ENCODE data around the gene CNOT6.
"Not testable (repeated sequence)": the region's sequence is repeated elsewhere in the genome, so short reads cannot be mapped to it uniquely, and the experiment has no call there.

The CNOT6 gene

DNA sequence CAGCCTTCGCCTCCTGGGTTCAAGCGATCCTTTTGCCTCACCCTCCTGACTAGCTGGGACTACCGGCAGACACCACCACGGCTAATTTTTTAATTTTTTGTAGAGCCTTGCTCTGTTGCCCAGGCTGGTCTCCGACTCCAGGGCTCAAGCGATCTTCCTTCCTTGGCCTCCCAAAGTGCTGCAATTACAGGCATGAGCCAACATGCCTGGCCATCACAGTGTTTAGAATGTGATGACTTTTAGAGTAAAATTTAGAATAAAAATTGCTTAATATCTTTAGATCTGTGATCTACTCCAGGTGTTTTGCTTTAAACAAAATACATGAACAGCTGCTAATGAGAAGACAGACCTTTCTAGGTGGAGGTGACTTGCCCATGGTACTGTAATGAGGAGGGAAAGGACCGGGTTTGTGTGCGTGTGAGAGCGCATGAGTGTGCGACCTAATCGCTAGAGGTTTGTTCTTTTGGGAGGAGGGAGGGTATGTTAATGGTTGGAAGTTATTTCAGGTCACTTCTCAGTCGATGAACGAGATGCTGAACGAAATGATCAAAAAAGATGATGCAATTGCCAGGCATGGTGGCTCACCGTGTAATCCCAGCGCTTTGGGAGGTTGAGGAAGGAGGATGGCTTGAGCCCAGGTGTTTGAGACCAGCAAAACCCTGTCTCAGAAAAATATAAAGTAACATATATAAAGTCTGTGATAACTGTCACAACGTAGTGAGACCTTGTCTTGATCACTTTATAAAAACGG lies 2.0 kb downstream of the CNOT6 start:
- Histone ChIP-seq H3K27me3 (replicated peaks; ENCODE audit: control insufficient read depth, insufficient read depth, low read length) (no peaks in the 10 kb centered on the region), H3K9me3 (ENCODE audit: control insufficient read depth, low read length) (no peaks in the 10 kb centered on the region), H3K36me3 (ENCODE audit: control insufficient read depth, insufficient read depth, low read length, severe bottlenecking) (no peaks in the 10 kb centered on the region), H3K9ac (ENCODE audit: low read length) (peak overlapping the region; percentile 90), H3K4me1 (ENCODE audit: control insufficient read depth, insufficient read depth, low read length) (peaks cover 10% of the 10 kb centered on the region), H3K4me3 (ENCODE audit: low read length) (peak overlapping the region; percentile 78)
- DNase-seq (ENCODE audit: low read depth) = no peak

DNA sequence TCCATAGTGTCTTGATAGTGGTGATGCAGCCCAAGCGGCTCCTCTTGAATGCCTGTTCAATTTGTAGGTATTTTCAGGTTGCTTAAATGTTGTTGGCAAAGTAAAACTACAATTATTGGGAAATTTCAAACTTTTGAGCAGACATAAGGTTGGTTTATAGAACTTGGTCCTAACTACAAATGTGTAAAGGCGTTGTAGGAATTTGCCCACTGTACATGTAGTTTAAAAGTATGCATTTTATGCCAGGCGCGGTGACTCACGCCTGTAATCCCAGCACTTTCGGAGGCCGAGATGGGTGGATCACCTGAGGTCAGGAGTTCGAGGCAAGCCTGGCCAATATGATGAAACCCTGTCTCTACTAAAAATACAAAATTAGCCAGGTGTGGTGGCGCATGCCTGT lies 2.6 kb downstream of the CNOT6 start:
- not testable (repeated sequence) for H3K4me3 ChIP-seq (ENCODE audit: low read length); H3K27me3 ChIP-seq (replicated peaks; ENCODE audit: control insufficient read depth, insufficient read depth, low read length); H3K9ac ChIP-seq (ENCODE audit: low read length); DNase-seq (ENCODE audit: low read depth); H3K36me3 ChIP-seq (ENCODE audit: control insufficient read depth, insufficient read depth, low read length, severe bottlenecking); H3K9me3 ChIP-seq (ENCODE audit: control insufficient read depth, low read length)
- H3K4me1 ChIP-seq (ENCODE audit: control insufficient read depth, insufficient read depth, low read length) = peaks cover 10% of the 10 kb centered on the region

DNA sequence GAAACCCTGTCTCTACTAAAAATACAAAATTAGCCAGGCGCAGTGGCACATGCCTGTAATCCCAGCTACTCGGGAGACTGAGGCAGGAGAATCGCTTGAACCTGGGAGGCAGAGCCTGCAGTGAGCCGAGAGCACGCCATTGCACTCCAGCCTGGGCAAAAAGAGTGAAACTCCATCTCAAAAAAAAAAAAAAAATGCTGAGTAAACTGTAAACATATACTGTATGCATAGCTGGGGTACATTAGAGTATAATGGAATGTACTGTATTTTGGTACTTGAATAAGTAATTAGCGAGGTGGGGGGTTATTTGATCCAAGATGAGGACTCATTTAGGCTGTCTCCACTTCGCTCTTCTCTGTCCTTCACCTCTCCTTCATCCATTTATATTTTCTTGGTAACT lies 3.7 kb downstream of the CNOT6 start:
- not testable (repeated sequence) for DNase-seq (ENCODE audit: low read depth); H3K4me3 ChIP-seq (ENCODE audit: low read length); H3K36me3 ChIP-seq (ENCODE audit: control insufficient read depth, insufficient read depth, low read length, severe bottlenecking); H3K27me3 ChIP-seq (replicated peaks; ENCODE audit: control insufficient read depth, insufficient read depth, low read length); H3K9ac ChIP-seq (ENCODE audit: low read length); H3K9me3 ChIP-seq (ENCODE audit: control insufficient read depth, low read length)
- H3K4me1 ChIP-seq (ENCODE audit: control insufficient read depth, insufficient read depth, low read length) = peaks cover 10% of the 10 kb centered on the region

DNA sequence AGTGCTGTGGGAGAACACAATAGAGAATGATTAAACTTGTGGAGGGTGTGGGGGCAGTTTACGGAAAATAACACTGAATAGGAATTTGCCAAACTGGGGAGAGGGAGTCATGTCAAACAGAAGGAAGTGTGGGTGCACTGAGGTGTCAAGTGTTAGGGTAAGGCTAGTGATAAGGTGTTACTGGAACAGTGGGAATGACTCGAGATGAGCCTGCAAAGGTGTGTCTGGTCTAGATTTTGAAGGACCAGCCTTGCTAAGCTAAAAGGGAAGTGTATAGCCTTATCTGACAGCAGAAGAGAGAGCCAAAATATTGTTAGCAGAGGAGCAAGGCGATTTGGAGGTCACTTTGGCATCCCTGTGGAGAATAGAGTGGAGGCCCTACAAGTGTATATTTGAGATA lies 4.2 kb downstream of the CNOT6 start:
- Histone ChIP-seq H3K9ac (ENCODE audit: low read length) (no peak overlapping the region), H3K36me3 (ENCODE audit: control insufficient read depth, insufficient read depth, low read length, severe bottlenecking) (no peaks in the 10 kb centered on the region), H3K9me3 (ENCODE audit: control insufficient read depth, low read length) (no peaks in the 10 kb centered on the region), H3K27me3 (replicated peaks; ENCODE audit: control insufficient read depth, insufficient read depth, low read length) (no peaks in the 10 kb centered on the region), H3K4me3 (ENCODE audit: low read length) (no peak overlapping the region), H3K4me1 (ENCODE audit: control insufficient read depth, insufficient read depth, low read length) (peaks cover 10% of the 10 kb centered on the region)
- no peak for DNase-seq (ENCODE audit: low read depth)

DNA sequence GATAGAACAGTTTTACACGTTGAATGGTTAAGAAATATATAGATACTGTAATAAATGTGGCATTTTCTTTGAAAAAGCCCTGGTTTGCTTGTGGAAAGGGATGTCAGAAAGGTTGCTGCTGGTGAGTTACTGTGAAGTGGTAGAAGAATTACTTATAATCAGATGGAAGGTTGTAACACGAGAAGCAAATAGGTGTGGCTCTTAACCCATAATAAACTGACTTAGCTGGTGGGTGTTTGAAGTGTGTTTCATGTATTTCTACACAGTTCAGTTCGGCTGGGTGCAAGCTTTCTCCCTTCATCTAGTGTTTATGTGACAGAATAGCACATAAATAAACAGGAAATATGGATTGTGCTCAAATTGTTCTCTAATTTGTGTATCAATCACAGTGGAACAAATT lies 5.5 kb downstream of the CNOT6 start:
- Histone ChIP-seq H3K9me3 (ENCODE audit: control insufficient read depth, low read length) (no peaks in the 10 kb centered on the region), H3K27me3 (replicated peaks; ENCODE audit: control insufficient read depth, insufficient read depth, low read length) (no peaks in the 10 kb centered on the region), H3K9ac (ENCODE audit: low read length) (no peak overlapping the region), H3K36me3 (ENCODE audit: control insufficient read depth, insufficient read depth, low read length, severe bottlenecking) (no peaks in the 10 kb centered on the region), H3K4me1 (ENCODE audit: control insufficient read depth, insufficient read depth, low read length) (peaks cover 10% of the 10 kb centered on the region), H3K4me3 (ENCODE audit: low read length) (no peak overlapping the region)
- DNase-seq (ENCODE audit: low read depth) = no peak

DNA sequence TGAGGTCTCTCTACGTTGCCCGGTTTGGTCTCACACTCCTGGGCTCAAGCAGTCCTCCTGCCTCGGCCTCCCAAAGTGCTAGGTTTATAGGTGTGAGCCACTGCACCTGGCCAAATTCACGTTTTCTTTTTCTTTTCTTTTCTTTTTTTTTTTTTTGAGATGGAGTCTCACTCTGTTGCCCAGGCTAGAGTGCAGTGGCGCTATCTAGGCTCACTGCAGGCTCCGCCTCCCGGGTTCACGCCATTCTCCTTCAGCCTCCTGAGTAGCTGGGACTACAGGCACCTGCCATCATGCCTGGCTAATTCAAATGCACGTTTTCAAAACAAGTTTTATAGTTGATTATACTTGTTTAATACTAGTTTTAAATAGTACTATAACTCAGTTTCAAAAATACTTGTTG lies 6.1 kb downstream of the CNOT6 start:
- not testable (repeated sequence) for H3K4me3 ChIP-seq (ENCODE audit: low read length); H3K36me3 ChIP-seq (ENCODE audit: control insufficient read depth, insufficient read depth, low read length, severe bottlenecking); H3K9ac ChIP-seq (ENCODE audit: low read length); H3K27me3 ChIP-seq (replicated peaks; ENCODE audit: control insufficient read depth, insufficient read depth, low read length); DNase-seq (ENCODE audit: low read depth); H3K9me3 ChIP-seq (ENCODE audit: control insufficient read depth, low read length)
- H3K4me1 ChIP-seq (ENCODE audit: control insufficient read depth, insufficient read depth, low read length) = peaks cover 10% of the 10 kb centered on the region

DNA sequence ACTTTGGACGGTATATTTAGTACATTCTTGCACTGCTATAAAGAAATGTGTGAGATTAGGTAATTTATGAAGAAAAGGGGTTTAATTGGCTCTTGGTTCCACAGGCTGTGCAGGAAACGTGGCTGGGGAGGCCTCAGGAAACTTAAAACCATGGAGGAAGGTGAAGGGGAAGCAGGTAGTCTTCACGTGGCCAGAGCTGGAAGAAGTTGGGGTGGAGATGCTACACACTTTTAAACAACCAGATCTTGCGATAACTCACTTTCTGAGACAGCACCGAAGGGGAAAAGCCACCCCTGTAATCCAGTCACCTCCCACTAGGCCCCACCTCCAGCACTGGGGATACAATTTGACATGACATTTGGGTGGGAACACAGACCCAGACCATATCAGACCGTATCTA lies 13.5 kb downstream of the CNOT6 start:
- Histone ChIP-seq H3K4me1 (ENCODE audit: control insufficient read depth, insufficient read depth, low read length) (no peaks in the 10 kb centered on the region), H3K9me3 (ENCODE audit: control insufficient read depth, low read length) (no peaks in the 10 kb centered on the region), H3K9ac (ENCODE audit: low read length) (no peak overlapping the region), H3K27me3 (replicated peaks; ENCODE audit: control insufficient read depth, insufficient read depth, low read length) (no peaks in the 10 kb centered on the region), H3K4me3 (ENCODE audit: low read length) (no peak overlapping the region), H3K36me3 (ENCODE audit: control insufficient read depth, insufficient read depth, low read length, severe bottlenecking) (no peaks in the 10 kb centered on the region)
- no peak for DNase-seq (ENCODE audit: low read depth)

DNA sequence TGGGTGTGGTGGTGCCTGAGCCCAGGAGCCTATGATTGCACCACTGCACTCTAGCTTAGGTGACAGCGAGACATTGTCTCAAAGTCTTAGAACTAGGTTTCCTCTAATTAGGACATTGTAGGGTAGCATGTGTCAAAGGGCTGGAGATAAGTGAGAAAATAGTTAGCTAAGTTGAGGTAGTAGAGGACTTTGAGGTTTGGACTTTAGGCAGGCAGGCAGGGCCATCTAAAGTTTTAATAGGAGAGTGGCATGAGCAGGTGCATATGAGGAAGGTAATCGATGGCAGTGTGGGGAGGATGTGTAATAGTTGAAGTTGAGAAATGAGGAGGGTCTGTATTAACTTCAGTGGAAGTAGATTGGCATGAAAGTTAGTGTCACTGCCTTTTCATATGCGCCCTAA lies 21.1 kb downstream of the CNOT6 start:
- DNase-seq (ENCODE audit: low read depth) = no peak
- Histone ChIP-seq H3K27me3 (replicated peaks; ENCODE audit: control insufficient read depth, insufficient read depth, low read length) (no peaks in the 10 kb centered on the region), H3K36me3 (ENCODE audit: control insufficient read depth, insufficient read depth, low read length, severe bottlenecking) (no peaks in the 10 kb centered on the region), H3K9me3 (ENCODE audit: control insufficient read depth, low read length) (no peaks in the 10 kb centered on the region), H3K9ac (ENCODE audit: low read length) (no peak overlapping the region), H3K4me3 (ENCODE audit: low read length) (no peak overlapping the region), H3K4me1 (ENCODE audit: control insufficient read depth, insufficient read depth, low read length) (peaks cover 11% of the 10 kb centered on the region)

DNA sequence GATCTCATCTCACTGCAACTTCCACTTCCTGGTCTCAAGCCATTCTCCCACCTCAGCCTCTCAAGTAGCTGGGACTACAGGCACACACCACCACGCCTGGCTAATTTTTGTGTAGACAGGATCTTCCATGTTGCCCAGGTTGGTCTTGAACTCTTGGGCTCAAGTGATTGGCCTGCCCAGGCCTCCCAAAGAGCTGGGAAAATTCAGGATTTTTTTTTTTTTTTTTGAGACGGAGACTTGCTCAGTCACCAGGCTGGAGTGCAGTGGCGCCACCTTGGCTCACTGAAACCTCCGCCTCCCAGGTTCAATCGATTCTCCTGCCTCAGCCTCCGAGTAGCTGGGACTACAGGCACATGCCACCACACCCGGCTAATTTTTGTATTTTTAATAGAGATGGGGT lies 21.8 kb downstream of the CNOT6 start:
- not testable (repeated sequence) for H3K36me3 ChIP-seq (ENCODE audit: control insufficient read depth, insufficient read depth, low read length, severe bottlenecking); H3K9ac ChIP-seq (ENCODE audit: low read length); H3K27me3 ChIP-seq (replicated peaks; ENCODE audit: control insufficient read depth, insufficient read depth, low read length); H3K4me3 ChIP-seq (ENCODE audit: low read length); DNase-seq (ENCODE audit: low read depth); H3K9me3 ChIP-seq (ENCODE audit: control insufficient read depth, low read length)
- peaks cover 11% of the 10 kb centered on the region for H3K4me1 ChIP-seq (ENCODE audit: control insufficient read depth, insufficient read depth, low read length)

DNA sequence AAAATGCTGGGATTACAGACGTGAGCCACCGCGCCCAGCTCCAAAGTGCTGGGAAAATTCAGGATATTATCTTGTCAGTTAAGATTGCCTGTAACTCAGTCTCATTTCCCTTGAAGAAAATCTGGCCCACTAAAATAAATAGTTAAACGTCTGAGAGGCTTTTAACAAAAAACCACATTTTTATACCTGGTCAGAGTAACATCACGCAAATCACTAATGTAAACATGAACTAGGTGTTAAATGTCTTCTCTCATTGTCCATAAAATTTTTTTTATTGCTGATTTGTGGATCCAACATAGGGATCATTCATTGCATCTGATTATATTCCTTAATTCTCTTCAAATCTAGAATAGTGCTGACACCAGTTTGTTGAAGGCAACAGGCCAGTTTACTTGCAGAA lies 22.3 kb downstream of the CNOT6 start:
- no peak for DNase-seq (ENCODE audit: low read depth)
- Histone ChIP-seq H3K4me3 (ENCODE audit: low read length) (no peak overlapping the region), H3K27me3 (replicated peaks; ENCODE audit: control insufficient read depth, insufficient read depth, low read length) (no peaks in the 10 kb centered on the region), H3K4me1 (ENCODE audit: control insufficient read depth, insufficient read depth, low read length) (peaks cover 13% of the 10 kb centered on the region), H3K9me3 (ENCODE audit: control insufficient read depth, low read length) (no peaks in the 10 kb centered on the region), H3K9ac (ENCODE audit: low read length) (no peak overlapping the region), H3K36me3 (ENCODE audit: control insufficient read depth, insufficient read depth, low read length, severe bottlenecking) (no peaks in the 10 kb centered on the region)

DNA sequence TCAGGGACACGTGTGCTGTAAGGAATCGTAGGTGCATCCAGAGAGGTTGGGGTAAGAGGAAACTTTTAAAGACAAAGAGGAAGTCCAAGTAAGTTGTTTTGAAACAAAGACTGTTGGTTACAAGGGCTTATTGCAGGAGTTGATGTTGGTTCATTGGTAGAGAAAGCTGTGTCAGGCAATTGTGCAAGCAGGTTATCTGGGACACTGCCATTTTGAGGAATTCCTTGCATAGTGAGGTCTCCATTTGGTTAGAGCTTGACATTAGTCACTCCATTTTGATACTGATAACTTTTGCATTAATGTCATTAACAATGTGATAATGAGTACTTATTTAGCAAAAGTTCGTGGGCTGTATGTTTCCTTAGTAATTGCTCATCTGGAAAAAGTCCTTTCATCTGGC lies 24.9 kb downstream of the CNOT6 start:
- no peak overlapping the region for H3K4me3 ChIP-seq (ENCODE audit: low read length)
- no peaks in the 10 kb centered on the region for H3K27me3 ChIP-seq (replicated peaks; ENCODE audit: control insufficient read depth, insufficient read depth, low read length)
- DNase-seq (ENCODE audit: low read depth) = peak; percentile 26
- no peak overlapping the region for H3K9ac ChIP-seq (ENCODE audit: low read length)
- H3K36me3 ChIP-seq (ENCODE audit: control insufficient read depth, insufficient read depth, low read length, severe bottlenecking) = no peaks in the 10 kb centered on the region
- no peaks in the 10 kb centered on the region for H3K9me3 ChIP-seq (ENCODE audit: control insufficient read depth, low read length)
- peaks cover 34% of the 10 kb centered on the region for H3K4me1 ChIP-seq (ENCODE audit: control insufficient read depth, insufficient read depth, low read length)

DNA sequence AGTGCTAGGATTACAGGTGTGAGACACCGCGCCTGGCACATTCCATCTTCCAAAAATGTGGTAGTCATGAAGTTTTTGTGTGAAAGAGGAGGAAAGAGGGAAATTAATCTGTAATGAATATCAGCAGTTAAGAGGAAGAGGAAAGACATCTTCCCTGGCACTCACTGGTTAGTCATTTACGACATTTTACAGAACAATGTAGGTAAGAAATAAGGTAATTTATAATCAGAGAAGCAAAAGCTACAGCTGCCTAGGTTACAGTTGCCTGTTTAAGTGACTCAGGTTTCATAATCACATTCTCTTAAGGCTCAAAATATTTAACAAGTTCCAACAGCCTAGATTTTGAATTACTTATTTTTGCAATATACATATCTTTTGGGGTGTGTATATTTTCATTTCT lies 26.9 kb downstream of the CNOT6 start:
- no peaks in the 10 kb centered on the region for H3K9me3 ChIP-seq (ENCODE audit: control insufficient read depth, low read length)
- H3K36me3 ChIP-seq (ENCODE audit: control insufficient read depth, insufficient read depth, low read length, severe bottlenecking) = no peaks in the 10 kb centered on the region
- no peaks in the 10 kb centered on the region for H3K27me3 ChIP-seq (replicated peaks; ENCODE audit: control insufficient read depth, insufficient read depth, low read length)
- no peak overlapping the region for H3K9ac ChIP-seq (ENCODE audit: low read length)
- H3K4me3 ChIP-seq (ENCODE audit: low read length) = no peak overlapping the region
- no peak for DNase-seq (ENCODE audit: low read depth)
- peaks cover 34% of the 10 kb centered on the region for H3K4me1 ChIP-seq (ENCODE audit: control insufficient read depth, insufficient read depth, low read length)

Measured in adipocyte (in vitro differentiated cells).